Iris pigment epithelial cell (primary cell): ENCODE data around the gene WNK2.

Experiments
- DNase-seq: peaks from one replicate; pipeline ENCODE4 v3.0.0-alpha.2; 2011; ENCODE audit warnings: low read depth

The WNK2 gene

GRCh38 chr9:93266521-93267001 lies 82.6 kb downstream of the WNK2 start:
- DNase-seq = no peak

- DNase-seq = no peak
Measured at GRCh38 chr9:93267091-93267541, 83.2 kb downstream of the WNK2 start.

- no peak for DNase-seq
Measured at GRCh38 chr9:93267681-93268505, 84.0 kb downstream of the WNK2 start.

GRCh38 chr9:93268551-93269314 lies 84.8 kb downstream of the WNK2 start:
- no peak for DNase-seq

GRCh38 chr9:93270976-93271375 lies 87.0 kb downstream of the WNK2 start:
- no peak for DNase-seq

- DNase-seq = no peak
Measured at GRCh38 chr9:93276973-93277372, 93.0 kb downstream of the WNK2 start.

GRCh38 chr9:93278144-93278543 lies 94.2 kb downstream of the WNK2 start:
- no peak for DNase-seq

- DNase-seq = peak; percentile 21
Measured at GRCh38 chr9:93280661-93281259, 96.8 kb downstream of the WNK2 start.

- no peak for DNase-seq
Measured at GRCh38 chr9:93286252-93287188, 102.6 kb downstream of the WNK2 start.

GRCh38 chr9:93287189-93287552 lies 103.2 kb downstream of the WNK2 start:
- no peak for DNase-seq

- DNase-seq = no peak
Measured at GRCh38 chr9:93287593-93287992, 103.7 kb downstream of the WNK2 start.

GRCh38 chr9:93288341-93288740 lies 104.4 kb downstream of the WNK2 start:
- DNase-seq = no peak

GRCh38 chr9:93288891-93289883 lies 105.2 kb downstream of the WNK2 start:
- DNase-seq = peak; percentile 71

GRCh38 chr9:93290495-93291434 lies 106.8 kb downstream of the WNK2 start:
- DNase-seq = no peak

GRCh38 chr9:93291536-93292287 lies 107.8 kb downstream of the WNK2 start:
- no peak for DNase-seq

- DNase-seq = no peak
Measured at GRCh38 chr9:93292288-93292615, 108.3 kb downstream of the WNK2 start.

- DNase-seq = no peak
Measured at GRCh38 chr9:93292664-93293328, 108.9 kb downstream of the WNK2 start.

- no peak for DNase-seq
Measured at GRCh38 chr9:93294011-93294410, 110.1 kb downstream of the WNK2 start.
